CD4-positive, alpha-beta T cell treated with Interleukin-2 at 100 ng/mL for 4 hours (primary cell): ENCODE data around the gene PADI4.
A peak's percentile ranks its signal among the peaks of the same experiment; 100 is the strongest.

ENCODE experiments used
- DNase-seq: peaks from one replicate; pipeline ENCODE4 v3.0.0-alpha.2; 2020; ENCODE audit warnings: low spot score

PADI4 gene

GRCh38 chr1:17307946-17308345 lies at the start of gene PADI4:
PADI4 (plus strand) TSS chr1:17308197; CDS start chr1:17308223, 26 bp downstream.
- no peak for DNase-seq

GRCh38 chr1:17258758-17259130 lies 49.3 kb upstream of the PADI4 start:
- no peak for DNase-seq

GRCh38 chr1:17259233-17259873 lies 48.6 kb upstream of the PADI4 start:
- no peak for DNase-seq

GRCh38 chr1:17260264-17260663 lies 47.7 kb upstream of the PADI4 start:
- no peak for DNase-seq

- no peak for DNase-seq
Observed at GRCh38 chr1:17260738-17261137, 47.3 kb upstream of the PADI4 start.

GRCh38 chr1:17263936-17264335 lies 44.1 kb upstream of the PADI4 start:
- DNase-seq: no peak

- DNase-seq: no peak
Observed at GRCh38 chr1:17264470-17264869, 43.5 kb upstream of the PADI4 start.

GRCh38 chr1:17265162-17265561 lies 42.8 kb upstream of the PADI4 start:
- no peak for DNase-seq

- no peak for DNase-seq
Observed at GRCh38 chr1:17265950-17266349, 42.0 kb upstream of the PADI4 start.

GRCh38 chr1:17270891-17271765 lies 36.9 kb upstream of the PADI4 start:
- DNase-seq: no peak

GRCh38 chr1:17272066-17272465 lies 35.9 kb upstream of the PADI4 start:
- no peak for DNase-seq

- DNase-seq: no peak
Observed at GRCh38 chr1:17272646-17273045, 35.4 kb upstream of the PADI4 start.

- no peak for DNase-seq
Observed at GRCh38 chr1:17273096-17273495, 34.9 kb upstream of the PADI4 start.

- peak; percentile 5 for DNase-seq
Observed at GRCh38 chr1:17274186-17275170, 33.5 kb upstream of the PADI4 start.

GRCh38 chr1:17276568-17276967 lies 31.4 kb upstream of the PADI4 start:
- DNase-seq: no peak

GRCh38 chr1:17277511-17278159 lies 30.4 kb upstream of the PADI4 start:
- no peak for DNase-seq

GRCh38 chr1:17278996-17279830 lies 28.8 kb upstream of the PADI4 start:
- no peak for DNase-seq

GRCh38 chr1:17280436-17280835 lies 27.6 kb upstream of the PADI4 start:
- DNase-seq: no peak

GRCh38 chr1:17280894-17281293 lies 27.1 kb upstream of the PADI4 start:
- DNase-seq: no peak

GRCh38 chr1:17281775-17282181 lies 26.2 kb upstream of the PADI4 start:
- no peak for DNase-seq

GRCh38 chr1:17282836-17283235 lies 25.2 kb upstream of the PADI4 start:
- no peak for DNase-seq
